BJ (cell line): ENCODE measurements around the gene ZNF417. TPM values are rescaled to one million over a fixed set of nuclear protein-coding genes. Genes with fewer than 3 reads are reported as not detected.
A peak's percentile ranks its signal among the peaks of the same experiment; 100 is the strongest.

Experiments
- CTCF ChIA-PET: fragments of 350-600 bp; formaldehyde crosslinking; extraction: SDS; loops from one replicate; lab custom pipeline; 2021; ENCODE audit warnings: antibody characterized with exemption, inconsistent platforms; lab: Yijun Ruan, JAX
- POLR2A ChIA-PET: fragments of 300-600 bp; sonication (Branson Sonifier 250); formaldehyde crosslinking; extraction: SDS; loops from one replicate; lab custom pipeline; 2021; ENCODE audit warnings: antibody characterized with exemption; lab: Charles Lee
- DNase-seq: peaks from one replicate; pipeline ENCODE4 v3.0.0-alpha.2; 2011; ENCODE audit warnings: low read depth
- H3K27me3 ChIP-seq: 2 replicates; pipeline ENCODE4 v1.6.0; 2011; ENCODE audit warnings: low read length; ENCODE audit not compliant: control insufficient read depth, insufficient read depth
- H3K36me3 ChIP-seq: 2 replicates; pipeline ENCODE4 v1.5.1; 2011; ENCODE audit warnings: low read length; ENCODE audit not compliant: control insufficient read depth, insufficient read depth
- H3K4me3 ChIP-seq: 2 replicates; pipeline ENCODE4 v1.5.1; 2011; ENCODE audit warnings: low read depth, mild to moderate bottlenecking, control low read depth, low read length
- polyA plus RNA-seq: library from polyadenylated mRNA; depleted of rRNA; stranded (reverse); fragments of >200 nt; gene quantifications from 2 replicates; pipeline ENCODE4 v1.2.3, GENCODE V29; 2011
- TF ChIP-seq, protein P1 (sequence below): IDR thresholded peaks from 2 replicates; pipeline ENCODE4 v1.5.1; 2011; ENCODE audit warnings: low read depth, mild to moderate bottlenecking, control low read depth, inconsistent platforms, low read length, moderate library complexity; ENCODE audit not compliant: insufficient read depth

ZNF417 gene
- polyA plus RNA-seq, 1 experiment: 2.8 TPM

DNA sequence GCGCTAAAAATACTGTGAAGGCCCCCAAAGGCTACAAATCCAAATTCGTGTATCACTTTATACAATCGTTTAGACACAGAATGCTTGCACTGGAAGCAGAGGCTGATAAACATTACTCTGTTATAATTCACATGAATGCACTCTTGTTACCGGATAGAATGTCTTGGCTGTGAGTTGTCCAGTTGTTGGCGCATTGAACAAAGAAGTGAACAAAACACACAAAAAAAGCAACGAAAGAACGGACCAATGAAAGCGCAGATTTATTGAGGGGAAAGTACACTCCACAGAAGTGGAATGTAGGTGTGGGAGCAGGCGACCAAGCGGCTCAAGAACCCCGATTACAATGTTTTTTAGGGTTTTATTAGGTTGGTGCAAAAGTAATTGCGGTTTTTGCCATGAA lies 19.3 kb upstream of the ZNF417 start:
- ChIA-PET POLR2A (no interaction called here), CTCF (interaction anchor here (1.0 kb wide), 1 partner anchor 9 kb away, joined by 3 read pairs; no protein-coding TSS in a partner anchor)
- H3K27me3 ChIP-seq: no peaks in the 10 kb centered on the region
- peaks cover 1% of the 10 kb centered on the region; the same call in 1 of the 2 replicates for H3K36me3 ChIP-seq
- H3K4me3 ChIP-seq: no peak overlapping the region
- TF ChIP-seq, protein P1, sequence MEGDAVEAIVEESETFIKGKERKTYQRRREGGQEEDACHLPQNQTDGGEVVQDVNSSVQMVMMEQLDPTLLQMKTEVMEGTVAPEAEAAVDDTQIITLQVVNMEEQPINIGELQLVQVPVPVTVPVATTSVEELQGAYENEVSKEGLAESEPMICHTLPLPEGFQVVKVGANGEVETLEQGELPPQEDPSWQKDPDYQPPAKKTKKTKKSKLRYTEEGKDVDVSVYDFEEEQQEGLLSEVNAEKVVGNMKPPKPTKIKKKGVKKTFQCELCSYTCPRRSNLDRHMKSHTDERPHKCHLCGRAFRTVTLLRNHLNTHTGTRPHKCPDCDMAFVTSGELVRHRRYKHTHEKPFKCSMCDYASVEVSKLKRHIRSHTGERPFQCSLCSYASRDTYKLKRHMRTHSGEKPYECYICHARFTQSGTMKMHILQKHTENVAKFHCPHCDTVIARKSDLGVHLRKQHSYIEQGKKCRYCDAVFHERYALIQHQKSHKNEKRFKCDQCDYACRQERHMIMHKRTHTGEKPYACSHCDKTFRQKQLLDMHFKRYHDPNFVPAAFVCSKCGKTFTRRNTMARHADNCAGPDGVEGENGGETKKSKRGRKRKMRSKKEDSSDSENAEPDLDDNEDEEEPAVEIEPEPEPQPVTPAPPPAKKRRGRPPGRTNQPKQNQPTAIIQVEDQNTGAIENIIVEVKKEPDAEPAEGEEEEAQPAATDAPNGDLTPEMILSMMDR: no peak
- no peak for DNase-seq

DNA sequence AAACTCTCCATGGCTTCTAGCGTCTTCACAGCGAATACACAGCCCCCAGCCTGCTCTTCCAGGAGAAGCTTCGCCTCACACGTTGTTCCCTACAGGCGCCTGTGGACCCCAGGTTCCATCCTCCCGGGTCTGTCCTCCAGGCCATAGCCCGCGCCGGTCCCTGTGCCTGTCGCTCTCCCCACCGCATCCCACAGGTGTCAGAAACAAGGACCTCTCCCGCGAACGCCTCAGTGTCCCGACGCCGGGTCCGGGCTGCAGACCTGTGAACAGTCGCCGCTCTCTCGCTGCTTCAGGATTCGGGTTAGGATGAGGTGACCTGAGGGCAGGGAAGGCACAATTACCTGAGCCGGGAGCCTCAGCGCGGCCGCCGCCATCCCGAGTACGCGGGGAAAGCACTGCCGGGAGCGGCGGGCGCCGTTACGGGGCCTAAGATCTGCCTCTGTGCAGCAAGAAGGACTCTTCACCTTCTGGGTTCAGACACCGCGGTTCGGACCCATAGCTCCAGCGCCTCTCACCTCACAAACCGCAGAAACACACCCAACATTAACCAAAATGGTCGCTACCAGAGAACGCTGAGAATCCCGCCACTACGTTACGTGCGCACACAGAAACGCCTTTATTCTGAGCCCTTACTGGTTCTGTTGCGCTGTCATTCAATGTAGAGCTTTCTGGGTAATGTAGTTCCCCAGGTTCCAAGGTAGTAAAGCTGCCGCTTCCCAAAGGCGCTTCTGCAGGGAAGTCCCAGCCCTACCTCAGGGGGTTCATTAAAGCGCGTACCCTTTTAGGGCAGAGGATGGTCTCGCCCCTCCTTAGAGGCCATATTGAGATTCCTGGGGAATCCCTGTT lies 18.7 kb upstream of the ZNF417 start, which contains the start of gene ZNF418:
Gene ZNF418 (minus strand): TSS at position 583 of the 846 bp plus-strand sequence. CDS start 1,580 bp downstream, outside the sequence.
- CTCF ChIA-PET: interaction anchor here (1.0 to 1.1 kb wide), 2 partner anchors 10 to 197 kb away, joined by 3 read pairs; no protein-coding TSS in a partner anchor

DNA sequence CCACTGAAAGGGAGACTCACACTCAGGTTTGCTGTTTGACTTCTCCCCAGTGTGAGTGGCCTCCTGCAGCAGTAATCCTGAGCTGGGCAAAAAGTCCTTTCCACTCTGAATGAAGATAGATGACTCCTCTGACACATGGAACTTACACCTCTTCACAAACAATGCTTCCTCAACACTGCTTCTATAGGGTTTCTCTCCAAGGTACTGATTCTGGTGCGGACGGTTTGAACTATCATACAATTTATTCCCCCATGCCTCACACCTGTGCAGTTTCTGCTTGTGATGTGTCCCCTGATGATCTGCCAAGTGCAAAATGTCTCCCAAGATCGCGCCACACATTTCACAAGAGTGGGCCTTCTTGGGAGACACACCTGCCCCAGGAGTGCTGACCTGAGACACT lies 11.2 kb upstream of the ZNF417 start:
- CTCF ChIA-PET: no interaction called here
- TF ChIP-seq, protein P1: no peak
- DNase-seq: no peak
- Histone ChIP-seq H3K36me3 (peaks cover 9% of the 10 kb centered on the region), H3K27me3 (no peaks in the 10 kb centered on the region), H3K4me3 (no peak overlapping the region)
- POLR2A ChIA-PET: no interaction called here

More for the DNA sequence above, 18.7 kb upstream of the ZNF417 start, which contains the start of gene ZNF418:
- Histone ChIP-seq H3K36me3 (peaks cover 1% of the 10 kb centered on the region; the same call in 1 of the 2 replicates), H3K27me3 (no peaks in the 10 kb centered on the region), H3K4me3 (peak within 1 kb of the TSS; percentile 68)
- TF ChIP-seq, protein P1: no peak
- POLR2A ChIA-PET: no interaction called here
- peak; percentile 44 for DNase-seq

DNA sequence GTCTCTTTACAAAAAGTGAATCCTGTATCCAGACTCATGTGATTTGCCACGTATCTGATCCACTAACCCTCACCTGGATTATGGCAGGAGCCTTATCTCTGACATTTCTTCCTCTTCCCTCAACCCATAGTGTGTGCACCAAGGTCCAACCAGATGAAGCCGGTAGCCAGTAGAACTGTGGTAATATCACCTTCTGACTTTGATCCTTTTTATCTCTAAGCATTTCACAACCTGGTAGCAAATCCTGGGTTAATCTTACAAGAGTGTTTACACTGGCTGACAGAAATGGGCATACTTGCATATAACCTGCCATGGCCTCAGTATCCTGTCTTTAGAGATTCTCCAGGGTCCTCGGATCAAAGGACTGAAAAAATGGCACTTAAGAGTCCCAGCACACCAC lies 1.9 kb downstream of the ZNF417 start:
- H3K4me3 ChIP-seq: no peak overlapping the region
- peaks cover 2% of the 10 kb centered on the region; the same call in 1 of the 2 replicates for H3K36me3 ChIP-seq
- no peaks in the 10 kb centered on the region for H3K27me3 ChIP-seq
- TF ChIP-seq, protein P1: no peak
- CTCF ChIA-PET: no interaction called here
- POLR2A ChIA-PET: no interaction called here
- no peak for DNase-seq

DNA sequence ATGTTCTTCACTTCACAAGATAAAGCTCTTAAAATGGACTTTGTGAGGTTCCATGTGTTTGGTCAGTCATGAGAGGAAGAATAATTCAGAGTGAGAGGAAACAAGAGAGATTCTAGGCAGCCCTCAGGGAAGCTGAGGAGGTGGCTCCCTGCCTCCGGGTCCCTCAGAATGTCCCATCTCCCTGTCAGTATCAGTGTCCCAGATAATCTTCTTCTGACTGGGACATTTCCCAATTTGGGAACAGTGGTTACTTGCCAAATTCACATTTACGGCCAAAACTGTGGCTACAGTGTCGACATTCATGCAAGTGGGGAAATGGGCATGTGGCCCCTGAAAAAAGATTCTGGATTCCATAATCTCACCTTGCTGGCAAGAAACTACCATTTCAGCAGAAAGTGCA lies 9.0 kb downstream of the ZNF417 start:
- peaks cover 2% of the 10 kb centered on the region; the same call in 1 of the 2 replicates for H3K36me3 ChIP-seq
- TF ChIP-seq, protein P1: no peak
- CTCF ChIA-PET: no interaction called here
- POLR2A ChIA-PET: no interaction called here
- no peak overlapping the region for H3K4me3 ChIP-seq
- no peak for DNase-seq
- no peaks in the 10 kb centered on the region for H3K27me3 ChIP-seq
